HEK293 (cell line): Measurements from ENCODE around the gene PSMD8.

Experiments
- CTCF ChIP-seq: fragments of 450-650 bp; formaldehyde crosslinking; IDR thresholded peaks from 2 replicates; pipeline ENCODE4 v1.5.1; 2016; ENCODE audit warnings: missing biosample characterization, missing genetic modification characterization
- EGR2 ChIP-seq: fragments of 450-650 bp; formaldehyde crosslinking; IDR thresholded peaks from 2 replicates; pipeline ENCODE4 v1.5.1; 2016; ENCODE audit warnings: low read depth, missing biosample characterization, missing genetic modification characterization
- GLI2 ChIP-seq: fragments of 450-650 bp; formaldehyde crosslinking; IDR thresholded peaks from 2 replicates; pipeline ENCODE4; 2017; ENCODE audit warnings: missing biosample characterization, missing genetic modification characterization, low read depth, borderline replicate concordance
- HOXA7 ChIP-seq: sonication (generic); formaldehyde crosslinking; IDR thresholded peaks from 2 replicates; pipeline ENCODE4 v1.8.1; 2022; ENCODE audit warnings: missing genetic modification reagents, borderline replicate concordance
- HOXC10 ChIP-seq: sonication (generic); formaldehyde crosslinking; IDR thresholded peaks from 2 replicates; pipeline ENCODE4 v1.8.1; 2023; ENCODE audit warnings: mild to moderate bottlenecking, missing genetic modification reagents
- HOXD13 ChIP-seq: sonication (generic); formaldehyde crosslinking; IDR thresholded peaks from 2 replicates; pipeline ENCODE4 v1.8.0; 2022; ENCODE audit warnings: missing genetic modification reagents, borderline replicate concordance
- MYNN ChIP-seq: fragments of 450-650 bp; formaldehyde crosslinking; IDR thresholded peaks from 2 replicates; pipeline ENCODE4 v1.5.1; 2016; ENCODE audit warnings: missing biosample characterization, missing genetic modification characterization, borderline replicate concordance
- PRDM2 ChIP-seq: fragments of 450-650 bp; formaldehyde crosslinking; IDR thresholded peaks from 2 replicates; pipeline ENCODE4 v1.5.1; 2016; ENCODE audit warnings: missing biosample characterization, missing genetic modification characterization, borderline replicate concordance
- SCRT1 ChIP-seq: fragments of 450-650 bp; formaldehyde crosslinking; IDR thresholded peaks from 2 replicates; pipeline ENCODE4 v1.5.1; 2016; ENCODE audit warnings: missing biosample characterization, missing genetic modification characterization, borderline replicate concordance
- YY1 ChIP-seq: fragments of 450-650 bp; formaldehyde crosslinking; IDR thresholded peaks from 2 replicates; pipeline ENCODE4 v1.5.1; 2018; ENCODE audit warnings: missing biosample characterization, missing genetic modification characterization
- ZBTB17 ChIP-seq: fragments of 450-650 bp; formaldehyde crosslinking; IDR thresholded peaks from 2 replicates; pipeline ENCODE4 v1.5.1; 2016; ENCODE audit warnings: missing biosample characterization, missing genetic modification characterization
- ZEB2 ChIP-seq: fragments of 450-650 bp; formaldehyde crosslinking; IDR thresholded peaks from 2 replicates; pipeline ENCODE4 v1.5.1; 2016; ENCODE audit warnings: missing biosample characterization, missing genetic modification characterization
- ZNF155 ChIP-seq: fragments of 450-650 bp; formaldehyde crosslinking; IDR thresholded peaks from 2 replicates; pipeline ENCODE4 v1.5.1; 2016; ENCODE audit warnings: missing biosample characterization, missing genetic modification characterization
- ZNF2 ChIP-seq: fragments of 450-650 bp; formaldehyde crosslinking; IDR thresholded peaks from 2 replicates; pipeline ENCODE4 v1.5.1; 2016; ENCODE audit warnings: missing biosample characterization, missing genetic modification characterization
- ZNF221 ChIP-seq: fragments of 450-650 bp; formaldehyde crosslinking; IDR thresholded peaks from 2 replicates; pipeline ENCODE4 v1.5.1; 2017; ENCODE audit warnings: missing biosample characterization, missing genetic modification characterization, borderline replicate concordance
- ZNF266 ChIP-seq: fragments of 450-650 bp; formaldehyde crosslinking; IDR thresholded peaks from 2 replicates; pipeline ENCODE4 v1.5.1; 2016; ENCODE audit warnings: missing biosample characterization, missing genetic modification characterization, low read depth
- ZNF280D ChIP-seq: fragments of 450-650 bp; formaldehyde crosslinking; IDR thresholded peaks from 2 replicates; pipeline ENCODE4 v1.5.1; 2016; ENCODE audit warnings: missing biosample characterization, missing genetic modification characterization
- ZNF311 ChIP-seq: fragments of 450-650 bp; formaldehyde crosslinking; IDR thresholded peaks from 2 replicates; pipeline ENCODE4 v1.5.1; 2017; ENCODE audit warnings: missing biosample characterization, missing genetic modification characterization, borderline replicate concordance
- ZNF473 ChIP-seq: fragments of 450-650 bp; formaldehyde crosslinking; IDR thresholded peaks from 2 replicates; pipeline ENCODE4 v1.5.1; 2017; ENCODE audit warnings: missing biosample characterization, missing genetic modification characterization
- ZNF501 ChIP-seq: fragments of 450-650 bp; formaldehyde crosslinking; IDR thresholded peaks from 2 replicates; pipeline ENCODE4 v1.5.1; 2016; ENCODE audit warnings: missing biosample characterization, missing genetic modification characterization
- ZNF514 ChIP-seq: fragments of 450-650 bp; formaldehyde crosslinking; IDR thresholded peaks from 2 replicates; pipeline ENCODE4 v1.5.1; 2016; ENCODE audit warnings: missing biosample characterization, missing genetic modification characterization
- ZNF529 ChIP-seq: fragments of 450-650 bp; formaldehyde crosslinking; IDR thresholded peaks from 2 replicates; pipeline ENCODE4 v1.5.1; 2017; ENCODE audit warnings: missing genetic modification characterization, missing biosample characterization; ENCODE audit not compliant: insufficient replicate concordance
- ZNF530 ChIP-seq: fragments of 450-650 bp; formaldehyde crosslinking; IDR thresholded peaks from 2 replicates; pipeline ENCODE4 v1.5.1; 2016; ENCODE audit warnings: low read depth, missing biosample characterization, missing genetic modification characterization
- ZNF560 ChIP-seq: fragments of 450-650 bp; formaldehyde crosslinking; IDR thresholded peaks from 2 replicates; pipeline ENCODE4 v1.5.1; 2017; ENCODE audit warnings: missing biosample characterization, missing genetic modification characterization, borderline replicate concordance
- ZNF596 ChIP-seq: fragments of 450-650 bp; IDR thresholded peaks from 2 replicates; pipeline ENCODE4 v1.5.0; 2018; ENCODE audit warnings: missing biosample characterization, mild to moderate bottlenecking, missing genetic modification characterization, moderate library complexity
- ZNF610 ChIP-seq: fragments of 450-650 bp; formaldehyde crosslinking; IDR thresholded peaks from 2 replicates; pipeline ENCODE4 v1.5.1; 2016; ENCODE audit warnings: missing biosample characterization, missing genetic modification characterization, borderline replicate concordance
- ZNF621 ChIP-seq: fragments of 450-650 bp; formaldehyde crosslinking; IDR thresholded peaks from 2 replicates; pipeline ENCODE4 v1.5.1; 2017; ENCODE audit warnings: missing biosample characterization, missing genetic modification characterization
- ZNF692 ChIP-seq: fragments of 450-650 bp; formaldehyde crosslinking; IDR thresholded peaks from 2 replicates; pipeline ENCODE4 v1.5.1; 2016; ENCODE audit warnings: missing biosample characterization, missing genetic modification characterization
- ZNF707 ChIP-seq: fragments of 450-650 bp; formaldehyde crosslinking; IDR thresholded peaks from 2 replicates; pipeline ENCODE4 v1.5.1; 2016; ENCODE audit warnings: missing biosample characterization, missing genetic modification characterization

The PSMD8 gene

GRCh38 chr19:38336638-38337359, 37.6 kb upstream of the PSMD8 start (continued):
- TF ChIP-seq ZNF473 (tag by site-specific recombination), result no peak
- no peak for TF ChIP-seq ZNF529 (tag by site-specific recombination)
- no peak; the same call in none of the 2 replicates for TF ChIP-seq ZNF501
- TF ChIP-seq ZNF530 (tag by site-specific recombination), result no peak
- no peak for TF ChIP-seq ZNF621 (tag by site-specific recombination)
- peak; percentile 53; the same call in 1 of the 2 replicates for TF ChIP-seq ZNF707 (tag by site-specific recombination)
- TF ChIP-seq MYNN (tag by site-specific recombination), result no peak
- TF ChIP-seq HOXA7 (CRISPR knock-in tag), result no peak
- no peak for TF ChIP-seq ZNF266 (tag by site-specific recombination)
- TF ChIP-seq ZNF155, result no peak
- TF ChIP-seq CTCF, result peak; percentile 51
- no peak for TF ChIP-seq ZNF311
- TF ChIP-seq ZNF560 (tag by site-specific recombination), result no peak
- TF ChIP-seq YY1, result no peak
- TF ChIP-seq ZNF221 (tag by site-specific recombination), result no peak
- TF ChIP-seq ZNF596, result no peak
- TF ChIP-seq HOXC10 (CRISPR knock-in tag), result no peak
- peak; percentile 91 for TF ChIP-seq ZNF610
- peak; percentile 95 for TF ChIP-seq ZNF2 (tag by site-specific recombination)
- TF ChIP-seq SCRT1 (tag by site-specific recombination), result no peak
- TF ChIP-seq GLI2 (tag by site-specific recombination), result no peak
- TF ChIP-seq ZNF692 (tag by site-specific recombination), result peak; percentile 96
- TF ChIP-seq ZNF280D (tag by site-specific recombination), result no peak
- TF ChIP-seq PRDM2, result no peak
- peak; percentile 98 for TF ChIP-seq EGR2 (tag by site-specific recombination)
- no peak for TF ChIP-seq ZNF514 (tag by site-specific recombination)
- TF ChIP-seq HOXD13 (CRISPR knock-in tag), result no peak
- TF ChIP-seq ZEB2 (tag by site-specific recombination), result peak; percentile 99
- TF ChIP-seq ZBTB17 (tag by site-specific recombination), result peak; percentile 98
